HTR-8/SVneo (cell line): ENCODE measurements around the gene NHEJ1.
A peak's percentile ranks its signal among the peaks of the same experiment; 100 is the strongest.

ENCODE experiments used
- DNase-seq: peaks from one replicate; pipeline ENCODE4 v3.0.0; 2011; ENCODE audit warnings: low spot score, mixed read lengths; ENCODE audit not compliant: insufficient read length
- FAIRE-seq: peaks from 2 replicates; lab custom pipeline; 2011; peaks lifted over from hg19 to GRCh38; lab: Jason Lieb, UNC

Gene NHEJ1

DNA sequence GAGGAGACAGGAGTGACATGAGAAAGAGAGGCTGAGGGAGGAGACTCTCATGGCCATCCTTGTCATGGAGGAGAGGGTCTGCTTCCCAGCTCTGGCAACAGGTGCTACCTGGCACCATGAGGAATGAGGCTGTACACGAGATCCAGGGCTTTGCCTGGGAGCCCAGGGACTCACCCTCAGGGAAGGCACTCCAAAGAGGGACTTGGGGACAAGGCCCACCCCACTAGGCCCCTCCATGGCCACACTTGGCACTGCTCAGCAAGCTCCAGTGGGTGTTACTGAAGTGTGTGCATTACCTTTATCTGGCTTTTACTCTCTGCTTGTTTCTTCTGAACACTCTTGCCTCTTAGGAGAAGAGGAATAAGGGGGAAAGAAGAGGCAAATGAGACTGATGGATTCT, 122.0 kb downstream of the NHEJ1 start:
- no peak for DNase-seq
- no peak for FAIRE-seq

DNA sequence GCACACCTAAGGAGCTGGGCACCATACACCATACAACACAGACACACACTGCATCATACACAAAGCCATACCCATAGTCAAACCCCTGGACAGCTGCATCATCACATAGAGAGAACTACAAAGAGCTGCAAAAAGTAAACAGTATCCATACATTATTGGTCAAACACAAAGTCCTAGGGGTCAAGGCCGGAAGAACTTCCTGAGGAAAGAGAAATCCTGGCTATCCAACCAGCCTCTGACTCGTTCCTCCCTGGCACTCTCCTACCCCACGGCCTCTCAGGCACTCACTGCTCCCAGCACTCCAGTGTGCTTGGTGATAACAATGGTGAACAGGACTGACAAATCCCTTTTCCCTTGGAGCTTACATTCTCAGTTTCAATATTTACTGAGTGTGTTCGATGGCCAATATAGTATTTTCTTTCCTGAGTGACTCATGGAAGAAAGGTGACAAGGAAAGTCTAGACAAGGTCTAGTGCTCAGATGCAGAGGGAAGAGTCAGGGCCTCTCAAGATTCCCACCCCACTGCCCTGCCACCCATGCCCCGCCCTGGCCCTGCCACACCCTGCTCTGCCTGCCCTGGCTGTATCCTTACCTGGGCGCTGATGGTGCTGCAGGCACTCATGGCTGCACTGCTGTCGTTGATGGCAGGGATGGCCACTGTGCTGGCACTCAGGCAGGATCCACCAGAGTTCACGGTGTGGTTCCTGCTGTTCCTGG, 122.7 kb downstream of the NHEJ1 start:
- DNase-seq, result no peak
- no peak for FAIRE-seq

GRCh38 chr2:219035942-219036341, 124.7 kb downstream of the NHEJ1 start:
- FAIRE-seq (no peak), DNase-seq (no peak)

DNA sequence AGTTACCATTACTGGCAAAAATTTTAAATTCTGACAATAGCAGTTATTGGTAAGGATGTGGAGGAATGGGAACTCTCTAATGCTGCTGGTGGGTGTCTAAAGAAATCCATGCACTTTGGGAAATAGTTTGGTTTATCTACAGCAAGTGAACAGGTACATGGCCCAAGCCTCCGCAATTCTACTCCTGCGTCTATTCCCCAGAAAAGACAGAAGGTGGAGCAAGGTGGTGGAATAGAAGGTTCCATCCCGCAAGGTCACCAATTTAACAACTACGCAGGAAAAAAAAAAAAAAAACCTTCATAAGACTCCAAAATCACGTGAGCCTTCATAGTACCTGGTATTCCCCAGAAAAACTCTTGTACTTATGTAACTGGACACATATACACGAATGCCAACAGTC, 125.8 kb downstream of the NHEJ1 start:
- no peak for DNase-seq
- no peak for FAIRE-seq

DNA sequence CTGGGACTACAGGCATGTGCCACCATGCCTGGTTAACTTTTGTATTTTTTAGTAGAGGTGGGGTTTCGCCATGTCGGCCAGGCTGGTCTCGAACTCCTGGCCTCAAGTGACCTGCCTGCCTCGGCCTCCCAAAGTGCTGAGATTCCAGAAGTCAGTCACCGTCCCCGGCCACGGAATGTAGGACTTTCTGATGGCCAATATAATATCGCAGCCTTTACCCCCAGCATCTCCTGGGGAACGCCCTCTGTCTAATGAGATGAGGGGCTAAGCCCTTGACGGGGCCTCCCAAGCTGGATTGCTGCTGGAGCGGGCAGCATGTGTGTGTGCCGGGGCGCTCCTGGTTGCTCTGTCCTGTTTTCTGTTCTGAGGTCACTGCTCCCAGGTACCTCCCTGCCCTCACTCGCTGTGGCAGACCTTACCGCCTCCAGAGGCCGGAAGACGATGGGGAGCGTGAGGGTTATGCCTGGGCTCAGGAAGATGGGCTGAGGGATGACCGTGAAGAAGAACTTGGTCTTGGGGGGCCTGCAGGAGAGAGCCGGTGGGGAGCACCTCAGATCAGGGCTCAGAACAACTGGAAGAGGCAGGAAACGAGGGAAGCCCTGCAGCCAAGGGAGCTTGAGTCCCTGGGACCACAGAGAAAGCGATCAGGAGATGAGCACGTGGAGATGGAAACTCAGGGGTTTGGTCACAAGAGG, 128.4 kb downstream of the NHEJ1 start:
- DNase-seq (no peak), FAIRE-seq (no peak)

DNA sequence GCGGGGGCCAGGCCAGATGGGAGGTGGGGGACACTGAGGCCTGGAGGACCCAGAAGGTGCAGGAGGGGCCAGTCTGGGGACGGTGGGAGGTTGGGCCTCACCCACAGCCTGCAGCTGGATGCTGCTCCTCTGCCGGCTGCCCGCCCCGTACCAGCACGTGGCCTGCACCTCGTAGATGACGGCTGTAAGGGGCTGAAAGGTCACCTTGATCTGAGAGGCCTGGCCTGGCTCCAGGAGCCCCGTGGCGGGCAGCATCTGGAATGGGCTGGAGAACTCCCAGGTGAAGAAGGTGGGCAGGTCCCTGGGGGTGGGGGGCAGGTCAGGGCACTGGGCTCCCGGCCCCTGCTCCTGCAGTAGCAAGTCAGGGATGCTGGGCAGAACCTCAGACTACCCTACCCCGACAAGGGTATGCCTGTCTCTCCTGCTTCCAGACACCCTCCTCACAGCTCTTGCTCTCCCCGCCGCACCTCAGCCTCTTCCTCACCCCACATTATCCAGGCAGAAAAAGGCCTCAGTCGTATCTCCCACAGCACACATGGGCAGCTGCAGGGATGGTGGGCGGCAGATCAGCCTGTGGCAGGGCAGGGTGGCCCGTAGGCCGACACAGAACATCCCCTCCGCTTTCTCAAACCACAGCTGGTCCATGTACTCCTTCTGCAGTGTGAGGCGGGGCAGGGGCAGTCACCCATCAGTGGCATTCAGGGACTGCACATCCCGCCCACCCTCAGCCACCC, 129.4 kb downstream of the NHEJ1 start:
- DNase-seq, result no peak
- FAIRE-seq, result no peak

DNA sequence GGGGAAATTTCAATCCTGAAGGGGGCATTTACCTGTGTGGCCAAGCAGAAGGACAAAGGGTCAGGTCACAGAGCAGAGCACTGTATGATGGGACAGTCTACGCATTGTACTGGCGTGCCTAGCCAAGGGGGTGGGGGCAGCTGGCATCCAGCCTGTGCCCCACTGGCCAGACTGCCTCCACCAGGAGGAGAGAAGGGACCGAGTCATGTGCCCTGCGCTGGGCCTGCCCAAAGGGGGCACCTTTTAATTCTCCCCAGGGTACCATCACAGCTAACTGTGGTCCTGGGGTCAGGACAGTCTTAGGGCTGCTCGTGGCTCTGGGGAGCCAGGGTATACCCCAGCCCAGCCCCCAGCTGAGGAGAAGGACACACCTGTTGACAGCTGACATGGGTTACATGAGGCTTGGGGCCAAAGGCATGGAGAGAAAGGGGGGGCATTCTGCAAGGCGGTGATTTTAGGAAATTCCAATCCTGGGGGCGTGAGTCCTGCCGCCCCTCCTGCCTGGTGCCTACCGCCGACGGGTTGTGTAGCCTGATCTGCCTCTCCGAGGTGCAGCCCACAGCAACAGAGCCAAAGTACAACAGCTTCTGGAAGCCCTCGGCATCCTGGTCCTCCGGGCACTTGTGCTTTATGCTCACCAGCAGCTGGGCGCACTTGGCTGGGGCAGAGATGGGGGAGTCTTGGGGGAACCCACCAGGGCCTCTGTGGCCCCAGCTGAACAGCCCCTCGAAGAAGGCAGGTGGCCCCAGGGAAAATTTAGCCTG, 130.3 kb downstream of the NHEJ1 start:
- FAIRE-seq (no peak), DNase-seq (no peak)

DNA sequence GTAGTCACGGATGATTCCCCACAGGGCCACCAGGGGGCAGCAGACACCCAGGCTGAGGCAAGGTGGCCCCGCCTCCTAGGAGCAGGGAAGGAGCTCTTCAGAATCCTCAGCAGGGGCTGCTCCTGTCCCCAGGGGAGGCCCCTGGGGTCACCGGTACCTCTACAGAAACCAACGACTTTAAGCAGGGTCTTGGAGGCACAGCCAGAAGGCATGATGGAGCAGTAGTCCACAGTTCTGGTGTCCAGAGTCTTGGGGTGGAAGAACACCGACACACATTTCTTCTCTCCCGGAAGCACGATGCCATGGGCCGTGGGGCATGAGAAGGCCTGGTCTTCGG, 130.8 kb downstream of the NHEJ1 start:
- FAIRE-seq (peak; percentile 42), DNase-seq (peak; percentile 86)

- FAIRE-seq, result no peak
- DNase-seq, result no peak
These were observed 131.4 kb downstream of the NHEJ1 start for GRCh38 chr2:219028996-219029828.

GRCh38 chr2:219028141-219028540, 132.5 kb downstream of the NHEJ1 start:
- FAIRE-seq (no peak), DNase-seq (no peak)

DNA sequence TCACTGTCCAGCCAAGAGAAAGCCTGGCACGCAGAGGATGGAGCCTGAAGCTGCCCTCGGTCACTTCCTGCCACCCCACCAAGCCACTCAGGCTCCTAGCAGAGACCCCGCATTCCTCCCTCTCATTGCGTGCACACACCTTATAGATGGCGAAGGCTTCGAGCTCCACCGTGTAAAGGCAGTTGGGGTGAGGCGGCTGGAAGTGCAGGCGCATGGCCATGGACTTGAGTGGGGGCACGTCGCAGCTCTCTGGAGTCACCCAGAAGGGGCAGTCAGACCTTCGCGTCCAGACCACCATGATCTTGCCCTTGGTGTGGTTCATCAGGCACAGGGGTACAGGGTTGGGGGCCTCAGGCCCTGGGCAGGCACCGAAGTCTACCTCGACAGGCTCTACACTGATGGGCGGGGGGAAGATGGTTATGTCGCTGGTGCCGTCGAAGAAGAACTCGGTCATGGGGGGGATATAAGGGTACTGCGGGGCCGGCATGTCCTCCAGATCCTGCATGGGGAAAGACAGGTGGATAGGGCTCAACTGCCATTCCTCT, 133.0 kb downstream of the NHEJ1 start:
- no peak for FAIRE-seq

DNA sequence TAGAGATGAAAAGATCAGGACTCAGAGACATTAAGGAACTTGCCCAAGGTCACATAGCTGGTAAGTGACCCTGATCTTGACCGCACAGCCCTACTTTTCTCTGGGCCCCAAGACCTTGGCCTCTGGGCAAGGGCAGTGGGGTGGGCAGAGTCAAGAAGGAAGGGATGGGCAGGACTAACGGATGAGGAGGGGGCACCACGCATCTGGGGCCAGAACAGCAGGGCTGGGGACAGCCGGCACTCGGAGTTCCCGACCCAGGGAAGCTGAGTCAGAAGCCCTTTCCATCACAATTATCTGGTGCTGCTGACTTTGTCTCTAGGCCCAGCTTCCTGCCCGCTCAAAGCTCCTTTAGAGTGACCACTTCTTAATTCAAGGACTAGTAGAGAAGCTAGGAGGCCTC, 133.7 kb downstream of the NHEJ1 start:
- FAIRE-seq (no peak), DNase-seq (no peak)

More for the DNA sequence above, 133.0 kb downstream of the NHEJ1 start:
- no peak for DNase-seq

DNA sequence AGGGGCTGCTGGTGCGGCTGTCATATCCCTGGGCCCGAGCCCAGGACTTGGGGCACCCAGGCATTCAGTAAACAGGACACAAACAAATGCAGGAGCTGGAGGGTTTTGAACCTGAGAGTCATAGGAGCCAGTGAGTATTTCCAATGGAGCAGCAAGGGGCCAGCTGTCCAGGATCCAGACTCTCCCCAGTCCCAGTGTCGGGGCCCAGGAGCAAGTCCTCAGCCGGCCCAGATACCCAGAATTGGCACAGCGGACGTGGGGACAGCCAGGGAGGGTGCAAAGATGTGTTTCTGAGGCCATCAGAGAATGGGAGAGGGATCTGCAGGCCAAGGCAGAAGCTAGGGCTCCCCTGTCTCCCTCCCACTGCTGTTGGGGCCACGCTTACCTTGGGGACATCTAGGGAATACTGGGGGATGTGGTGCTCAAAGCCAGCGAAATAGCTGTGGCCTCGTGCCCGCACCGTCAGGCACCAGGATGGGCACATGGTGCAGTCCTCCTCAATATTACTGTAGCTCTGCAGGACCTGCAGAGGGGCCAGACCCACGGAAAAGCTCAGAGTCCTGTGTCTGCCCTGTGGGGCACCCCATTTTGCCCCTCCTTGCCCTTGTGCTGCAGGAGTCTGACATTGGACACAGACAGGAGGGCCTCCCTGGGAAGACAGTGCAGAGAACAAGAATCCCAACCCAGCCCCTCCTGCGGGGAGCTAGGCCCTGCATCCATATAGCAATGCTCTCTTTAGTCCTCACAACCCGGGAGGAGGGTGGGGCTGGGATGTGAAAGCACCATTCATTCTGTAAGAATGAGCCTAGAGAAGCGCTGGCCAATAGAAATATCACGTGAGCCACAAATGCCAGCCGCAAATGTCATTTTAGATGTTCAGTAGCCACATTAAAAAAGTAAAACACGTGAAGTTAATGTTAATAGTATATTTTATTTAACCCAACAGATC, 134.7 kb downstream of the NHEJ1 start:
- DNase-seq (no peak), FAIRE-seq (no peak)
